ENCODE measurements around the gene DDX23. TPM values are rescaled to one million over a fixed set of nuclear protein-coding genes. Genes with fewer than 3 reads are reported as not detected.
A peak's percentile ranks its signal among the peaks of the same experiment; 100 is the strongest.
"Not testable (repeated sequence)": the region's sequence is repeated elsewhere in the genome, so short reads cannot be mapped to it uniquely, and the experiment has no call there.

DDX23 gene
- 100 to 1,000 TPM; 106 to 118 (median 106) TPM for polyA plus RNA-seq (ENCODE audit: insufficient read length in 3 of 3)

DNA sequence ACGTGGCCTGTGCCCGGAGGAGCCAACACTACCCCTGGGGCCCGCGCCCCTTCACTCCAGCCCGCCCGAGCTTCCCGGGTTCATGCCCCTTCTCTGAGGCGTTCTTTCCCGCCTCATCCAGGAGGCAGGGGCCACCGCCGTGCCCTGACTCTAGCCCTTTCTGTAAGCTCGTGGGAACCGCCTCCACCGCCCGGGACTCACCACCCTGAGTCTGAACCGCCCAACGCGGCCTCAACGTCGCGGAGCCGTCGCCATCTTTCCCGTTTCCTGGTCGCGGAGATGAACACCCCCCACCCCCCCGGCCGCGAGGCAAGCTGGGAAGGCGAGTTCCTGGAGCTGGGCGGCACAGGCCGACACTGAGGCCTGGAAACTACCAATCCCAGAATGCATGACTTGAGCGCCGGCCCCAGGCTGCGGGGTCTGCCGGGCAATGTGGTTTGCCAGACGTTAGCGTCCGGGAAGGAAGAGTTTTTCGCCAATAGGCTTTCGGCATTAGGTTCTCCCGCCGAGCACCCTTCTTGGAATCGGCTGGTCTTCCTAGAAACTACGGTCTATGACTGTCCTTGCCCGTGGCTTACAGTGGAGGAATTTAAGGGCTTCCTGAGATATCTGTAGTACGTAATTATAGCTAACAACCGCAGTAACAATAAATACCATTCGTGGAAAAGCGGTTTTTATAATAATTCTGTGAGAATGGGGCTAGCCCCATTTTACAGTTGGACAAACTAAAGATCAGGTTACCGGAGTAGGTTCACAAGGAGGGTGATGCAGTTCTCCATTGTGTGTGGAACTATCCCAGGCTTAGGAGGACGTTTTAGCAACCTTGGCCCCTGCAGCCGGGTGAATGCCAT is at the start of gene DDX23:
DDX23 (minus strand) TSS at position 281 of the 851 bp plus-strand sequence. CDS start 6,381 bp downstream, outside the sequence.
- DNase-seq (ENCODE audit: low read depth in 3 of 3, low spot score in 2 of 3): peak; percentile 77 to 92 (median 82)

DNA sequence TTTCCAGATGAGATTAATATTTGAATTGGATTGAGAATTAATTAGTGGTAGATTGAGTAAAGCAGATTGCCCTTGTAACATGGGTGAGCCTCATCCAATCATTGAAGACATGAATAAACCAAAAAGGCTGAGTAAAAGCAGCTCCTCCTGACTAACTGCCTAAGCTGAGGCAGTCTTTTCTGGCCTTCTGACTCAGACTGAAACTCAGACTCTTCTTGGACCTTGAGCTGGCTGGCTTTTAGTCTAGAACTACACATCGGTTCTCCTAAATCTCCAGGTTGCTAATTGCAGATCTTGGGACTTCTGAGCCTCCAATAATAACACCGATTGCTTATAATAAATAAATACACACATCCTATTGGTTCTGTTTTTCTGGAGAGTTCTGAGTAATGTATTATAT is 49.3 kb upstream of the DDX23 start:
- no peak for DNase-seq (ENCODE audit: low read depth in 3 of 3, low spot score in 2 of 3)

DNA sequence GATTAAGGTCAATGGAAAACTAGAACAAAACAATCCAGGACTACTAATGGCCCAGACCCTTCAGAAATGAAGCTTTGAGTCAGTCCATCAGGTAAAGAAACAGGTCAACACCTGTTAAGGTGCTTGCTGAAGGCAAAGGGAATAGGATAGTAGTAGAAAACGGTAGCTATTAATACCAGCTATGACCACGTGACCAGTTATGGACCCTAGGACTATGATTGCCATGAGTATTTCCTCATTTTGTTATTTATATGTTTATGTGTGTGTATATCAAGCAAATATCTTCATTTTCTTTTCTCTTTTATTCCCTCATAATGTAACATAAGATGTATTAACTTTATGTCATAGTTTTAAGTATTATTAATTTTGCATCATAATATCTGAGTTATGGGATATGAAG is 47.7 kb upstream of the DDX23 start:
- no peak for DNase-seq (ENCODE audit: low read depth in 3 of 3, low spot score in 2 of 3)

DNA sequence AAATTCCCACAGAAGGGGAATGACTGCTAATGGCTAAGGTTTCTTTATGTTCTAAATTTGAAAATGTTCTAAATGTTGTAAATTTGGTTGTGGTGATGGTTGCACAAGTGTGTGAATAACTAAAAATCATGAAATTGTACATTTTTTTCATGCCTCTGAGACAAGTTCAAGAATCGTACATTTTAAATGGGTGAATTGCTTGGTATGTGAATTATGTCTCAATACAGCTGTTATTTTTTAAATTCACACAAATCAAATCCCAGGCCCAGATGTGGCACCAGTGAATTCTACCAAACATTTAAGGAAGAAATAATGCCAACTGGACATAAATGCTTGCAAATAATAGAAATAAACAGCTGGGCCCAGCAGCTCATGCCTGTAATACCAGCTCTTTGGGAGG is 42.3 kb upstream of the DDX23 start:
- no peak for DNase-seq (ENCODE audit: low read depth in 3 of 3, low spot score in 2 of 3)

DNA sequence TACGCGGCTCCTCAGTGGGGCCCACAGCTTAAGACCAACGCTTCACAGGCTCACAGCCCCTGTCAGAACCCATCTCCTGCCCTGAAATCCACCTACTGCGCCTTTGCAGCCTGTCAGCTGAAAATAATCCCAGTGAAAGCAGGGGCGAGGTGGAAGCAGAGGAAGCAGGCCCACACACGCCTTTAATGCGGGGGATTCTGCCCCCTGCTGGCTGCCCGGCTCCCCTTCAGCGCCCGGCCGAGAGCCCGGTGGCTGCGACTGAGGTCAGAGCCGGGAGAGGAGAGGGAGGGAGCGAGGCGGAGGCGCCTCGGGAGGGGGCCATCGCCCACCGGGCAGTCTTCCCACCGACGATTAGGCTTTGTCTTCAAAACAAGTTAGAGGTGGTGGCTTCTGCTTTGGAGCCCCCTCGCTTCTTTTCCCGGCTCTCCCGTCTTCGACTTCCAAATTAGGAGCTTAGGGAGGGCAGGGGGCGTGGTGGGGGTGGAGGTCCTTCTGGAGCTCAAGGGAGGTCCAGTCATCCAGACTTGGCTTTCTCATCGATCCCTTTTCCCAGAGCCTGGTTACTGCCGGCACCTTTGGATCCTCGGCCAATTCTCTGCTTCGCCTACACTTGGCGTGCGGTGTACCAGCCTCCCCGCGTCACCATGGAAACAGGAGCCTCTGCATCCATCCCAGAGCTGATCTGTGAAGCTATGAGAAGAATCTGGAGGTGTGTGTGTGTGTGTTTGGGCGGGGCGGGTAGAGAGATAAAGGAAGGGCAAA is 38.9 kb upstream of the DDX23 start:
- DNase-seq (ENCODE audit: low read depth in 3 of 3, low spot score in 2 of 3): peak; percentile 47 to 65 (median 62)

DNA sequence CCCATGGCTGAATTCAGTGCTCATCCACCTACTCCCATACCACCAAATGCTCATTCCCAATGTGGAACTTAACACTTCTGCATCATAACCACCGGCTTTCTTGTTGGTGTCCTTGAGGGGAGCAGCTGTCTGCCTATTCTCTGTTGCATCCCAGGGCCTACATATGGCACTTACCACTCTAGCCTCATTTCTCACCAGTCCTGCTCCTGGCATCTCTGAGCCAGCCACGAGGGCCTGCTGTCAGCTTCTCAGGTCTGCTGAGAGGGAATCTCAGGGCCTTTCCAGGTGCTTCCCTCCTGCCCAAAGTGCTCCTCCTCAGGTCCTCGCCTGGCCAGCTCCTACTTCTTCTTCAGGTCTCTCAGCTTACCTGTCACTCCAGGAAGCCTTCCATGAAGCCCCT is 37.7 kb upstream of the DDX23 start:
- no peak for DNase-seq (ENCODE audit: low read depth in 3 of 3, low spot score in 2 of 3)

DNA sequence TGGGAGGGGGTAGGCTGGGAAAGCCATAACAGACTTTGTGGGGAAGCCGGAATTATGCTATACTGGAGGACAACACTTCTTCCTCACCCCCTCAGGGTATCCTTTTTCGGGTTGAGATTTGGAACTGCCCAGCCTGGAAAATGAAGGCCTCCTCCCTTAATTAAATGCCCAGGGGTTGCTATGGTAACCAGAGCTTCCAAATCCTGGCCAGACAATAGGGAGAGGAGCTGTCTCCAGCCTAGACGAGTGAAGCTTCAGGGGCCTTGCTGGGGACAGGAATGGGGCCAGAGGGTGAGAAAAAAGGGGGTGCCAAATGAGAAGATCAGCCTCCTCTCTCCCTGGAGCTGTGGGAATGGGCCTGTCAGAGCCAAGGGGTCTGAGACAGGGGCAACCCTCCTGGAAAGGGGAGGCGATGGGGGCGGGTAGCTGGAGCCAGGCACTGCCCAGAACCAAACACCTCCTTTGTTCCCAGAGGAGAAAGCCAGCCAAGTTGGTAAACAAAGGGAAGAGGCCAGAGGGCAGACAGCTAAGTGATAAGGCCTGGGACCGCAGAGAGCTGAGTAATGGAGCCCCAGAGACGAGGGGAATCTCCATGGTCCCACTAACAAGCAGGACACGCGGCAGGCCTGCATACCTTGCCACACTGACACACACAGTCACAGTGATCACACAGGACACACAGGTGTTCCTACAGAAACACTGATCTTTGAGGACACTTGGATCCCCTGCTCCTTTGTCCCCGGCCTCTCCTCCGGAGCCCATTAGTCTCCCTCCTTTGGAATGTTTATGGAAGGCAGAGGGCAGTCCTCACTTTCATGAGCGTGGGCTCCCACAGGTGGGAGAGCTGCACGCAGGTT is 31.6 kb upstream of the DDX23 start:
- DNase-seq (ENCODE audit: low read depth in 3 of 3, low spot score in 2 of 3): no peak

DNA sequence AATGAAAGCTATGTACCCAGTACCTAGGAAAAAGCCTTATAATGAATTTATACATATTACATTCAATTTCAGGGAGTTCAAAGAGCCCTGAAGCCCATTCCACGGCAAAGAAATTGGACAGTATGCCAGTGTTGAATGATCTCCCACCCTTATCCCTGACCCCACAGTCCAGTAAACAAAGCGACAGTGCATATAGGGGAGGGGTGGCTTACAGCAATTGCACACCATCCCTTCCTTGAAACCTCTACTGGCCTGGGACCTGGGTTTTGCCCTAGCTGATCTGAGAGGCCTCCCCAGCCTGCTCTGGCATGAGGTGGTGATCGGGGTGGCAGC is 31.0 kb upstream of the DDX23 start:
- DNase-seq (ENCODE audit: low read depth in 3 of 3, low spot score in 2 of 3): no peak

DNA sequence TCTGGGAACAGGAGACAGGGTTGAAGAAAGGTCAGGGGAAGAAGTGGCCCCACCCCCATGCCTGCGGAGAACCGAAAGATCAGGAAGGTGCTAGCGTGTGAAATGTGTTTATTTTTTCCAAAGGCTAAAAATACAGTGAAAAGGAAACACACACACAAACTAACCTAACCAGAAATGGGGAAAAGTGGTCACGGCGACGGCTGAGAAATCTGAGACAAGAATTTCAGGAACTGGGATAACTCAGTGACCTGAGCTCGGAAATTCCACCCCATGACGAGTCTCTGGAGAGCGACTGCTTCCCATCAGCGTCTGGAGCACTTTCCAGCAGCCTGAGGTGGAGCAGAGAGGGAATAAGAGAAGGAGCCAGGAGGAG is 30.3 kb upstream of the DDX23 start:
- DNase-seq (ENCODE audit: low read depth in 3 of 3, low spot score in 2 of 3): no peak

DNA sequence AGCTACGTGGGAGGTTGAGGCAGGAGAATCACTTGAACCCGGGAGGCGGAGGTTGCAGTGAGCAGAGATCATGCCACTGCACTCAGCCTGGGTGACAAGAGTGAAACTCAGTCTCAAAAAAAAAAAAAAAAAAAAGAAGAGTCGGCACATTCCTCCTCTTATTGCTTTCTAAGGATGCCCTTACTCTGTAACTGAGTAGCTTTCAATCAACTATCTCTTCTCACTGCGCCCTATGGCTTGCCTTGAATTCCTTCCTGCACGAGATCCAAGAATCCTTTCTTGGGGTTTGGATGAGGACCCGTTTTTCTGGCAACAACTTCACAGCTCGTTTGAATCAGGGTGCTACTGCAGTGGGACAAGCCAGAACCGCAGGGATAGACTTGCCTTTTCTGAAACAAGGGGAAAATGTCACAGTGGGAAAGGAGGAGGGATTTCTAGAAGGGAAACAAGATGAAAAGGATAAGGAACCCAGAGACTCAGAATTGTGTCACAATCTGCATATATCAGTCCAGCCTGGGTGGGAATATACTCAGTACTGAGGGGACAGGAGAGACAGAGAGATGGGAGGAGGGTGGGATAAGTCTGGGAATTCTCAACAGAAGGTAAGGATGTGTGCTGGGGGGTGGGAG is 29.8 kb upstream of the DDX23 start:
- no peak for DNase-seq (ENCODE audit: low read depth in 3 of 3, low spot score in 2 of 3)

DNA sequence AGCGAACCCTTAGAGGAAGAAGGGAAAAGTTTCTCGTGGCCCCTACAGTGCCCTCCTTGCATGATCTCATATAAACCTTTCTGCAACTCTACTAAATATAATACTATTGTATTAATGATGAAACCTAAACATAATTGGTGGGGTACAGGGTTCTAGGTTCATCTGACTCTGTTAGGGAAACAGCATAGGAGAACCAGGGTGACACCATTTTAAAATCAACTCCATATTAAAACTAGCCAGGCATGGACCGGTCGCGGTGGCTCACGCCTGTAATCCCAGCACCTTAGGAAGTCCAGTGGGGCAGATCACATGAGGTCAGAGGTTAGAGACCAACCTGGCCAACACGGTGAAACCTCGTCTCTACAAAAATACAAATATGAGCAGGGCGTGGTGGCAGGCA is 28.7 kb upstream of the DDX23 start:
- DNase-seq (ENCODE audit: low read depth in 3 of 3, low spot score in 2 of 3): no peak

DNA sequence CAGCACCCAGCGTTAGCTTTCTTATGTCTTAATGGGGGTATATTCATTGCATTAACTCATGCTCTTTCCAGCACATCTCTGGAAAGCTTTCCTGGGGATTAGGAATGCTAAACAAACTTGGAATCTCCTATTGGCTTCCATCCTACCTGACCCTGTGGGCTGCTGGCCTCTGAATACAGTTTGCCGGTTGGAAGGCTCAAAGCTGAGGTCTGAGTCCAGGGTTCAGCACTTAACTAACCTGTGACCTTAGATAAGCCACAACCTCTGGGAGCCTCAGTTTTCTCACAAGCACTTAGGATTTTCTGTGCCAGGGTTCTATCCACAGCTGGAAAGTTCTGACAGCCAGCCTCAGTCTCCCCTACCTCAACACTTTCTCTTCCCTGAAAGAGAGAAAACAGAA is 26.6 kb upstream of the DDX23 start:
- DNase-seq (ENCODE audit: low read depth in 3 of 3, low spot score in 2 of 3): no peak

DNA sequence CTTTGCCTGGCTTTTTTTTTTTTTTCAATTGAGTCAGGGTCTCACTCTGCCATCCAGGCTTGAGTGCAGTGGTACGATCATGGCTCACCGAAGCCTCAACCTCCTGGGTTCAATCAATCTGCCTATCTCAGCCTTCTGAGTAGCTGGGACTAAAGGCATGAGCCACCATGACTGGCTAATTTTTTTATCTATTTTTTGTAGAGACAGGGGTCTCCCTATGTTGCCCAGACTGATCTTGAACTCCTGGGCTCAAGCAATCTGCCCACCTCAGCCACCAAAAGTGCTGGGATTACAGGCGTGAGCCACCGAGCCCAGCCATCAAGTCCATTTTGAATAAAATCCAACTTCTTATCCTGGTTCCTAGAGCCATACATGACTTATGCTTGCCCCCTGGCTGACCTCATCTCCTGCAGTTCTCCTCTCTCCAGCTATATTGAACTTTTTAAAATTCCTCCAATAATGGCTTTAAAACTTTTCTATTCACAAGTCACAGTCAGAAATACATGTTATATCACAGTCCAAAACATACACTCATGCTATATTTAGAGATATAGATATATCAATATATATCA is 24.1 kb upstream of the DDX23 start:
- DNase-seq (ENCODE audit: low read depth in 3 of 3, low spot score in 2 of 3): no peak

DNA sequence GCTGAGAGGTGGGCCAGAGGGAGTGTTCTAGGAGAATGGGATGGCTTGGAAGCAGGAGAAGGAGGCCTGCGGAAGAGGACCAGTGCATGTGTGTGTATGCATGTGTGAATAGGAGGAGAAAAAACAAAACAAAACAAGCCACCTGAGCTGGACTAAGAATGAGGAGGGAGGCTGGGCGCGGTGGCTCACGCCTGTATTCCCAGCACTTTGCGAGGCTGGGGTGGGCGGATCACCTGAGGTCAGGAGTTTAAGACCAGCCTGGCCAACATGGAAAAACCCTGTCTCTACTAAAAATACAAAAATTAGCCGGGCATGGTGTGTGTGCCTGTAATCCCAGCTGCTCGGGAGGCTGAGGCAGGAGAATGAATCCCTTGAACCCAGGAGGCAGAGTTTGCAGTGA is 21.6 kb upstream of the DDX23 start:
- not testable (repeated sequence) for DNase-seq (ENCODE audit: low read depth in 3 of 3, low spot score in 2 of 3)

DNA sequence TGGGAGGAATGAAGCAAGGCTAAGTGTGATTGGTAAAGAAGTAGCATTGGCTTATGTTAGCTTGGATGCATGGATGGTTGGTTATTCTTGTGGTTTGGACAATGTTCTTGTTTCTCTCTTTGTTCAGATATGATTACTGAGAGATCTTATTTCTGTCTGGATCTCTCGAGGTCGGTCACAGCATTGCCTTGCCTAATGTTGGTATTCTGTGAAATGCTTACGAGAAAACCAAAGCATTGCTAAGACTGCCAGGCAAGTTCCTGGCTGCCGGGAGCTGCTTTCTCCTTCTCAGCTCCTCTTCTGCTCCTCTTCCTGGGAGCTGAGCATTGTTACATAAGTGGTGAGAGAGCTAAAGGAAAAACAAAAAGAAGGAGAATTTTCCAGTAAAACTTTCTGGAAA is 21.1 kb upstream of the DDX23 start:
- DNase-seq (ENCODE audit: low read depth in 3 of 3, low spot score in 2 of 3): no peak

DNA sequence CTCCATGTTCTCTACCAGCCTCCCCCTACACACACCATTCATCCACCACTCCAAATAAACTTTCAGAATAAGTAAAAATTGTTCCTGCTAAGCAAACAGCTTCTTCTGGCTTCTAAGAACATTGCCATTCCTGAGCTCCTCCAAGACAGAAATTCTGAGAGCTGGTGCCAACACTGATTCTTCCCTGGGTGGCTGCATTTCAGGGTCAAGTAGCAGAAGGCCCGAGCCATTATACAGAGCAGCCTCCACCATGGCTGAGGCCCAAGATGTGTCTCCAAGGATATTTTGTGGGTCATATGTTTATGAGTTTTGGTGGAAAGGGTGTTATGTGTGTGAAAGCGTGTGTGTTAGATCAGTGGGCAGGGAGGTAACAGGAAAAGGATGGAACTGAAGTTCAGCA is 17.2 kb upstream of the DDX23 start:
- no peak for DNase-seq (ENCODE audit: low read depth in 3 of 3, low spot score in 2 of 3)

DNA sequence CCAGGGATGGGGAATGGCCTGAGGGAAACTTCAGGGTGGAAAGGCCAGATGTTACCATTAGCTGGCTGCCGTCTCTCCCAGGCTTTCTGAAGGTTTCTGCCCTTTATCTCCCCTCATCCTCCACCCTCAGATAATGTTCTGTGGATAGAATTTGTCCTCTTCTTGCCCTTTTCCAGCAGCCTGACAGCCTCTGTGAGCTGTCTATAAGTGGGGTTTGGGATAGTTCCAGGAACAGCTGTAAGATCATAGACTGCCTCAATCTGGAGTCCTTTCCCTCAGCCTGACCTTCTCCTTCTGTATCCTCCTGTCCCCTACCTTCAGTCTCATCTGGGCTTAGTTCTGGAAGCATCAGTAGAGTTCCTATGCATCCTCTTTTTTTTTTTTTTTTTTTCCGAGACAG is 16.5 kb upstream of the DDX23 start:
- no peak for DNase-seq (ENCODE audit: low read depth in 3 of 3, low spot score in 2 of 3)

DNA sequence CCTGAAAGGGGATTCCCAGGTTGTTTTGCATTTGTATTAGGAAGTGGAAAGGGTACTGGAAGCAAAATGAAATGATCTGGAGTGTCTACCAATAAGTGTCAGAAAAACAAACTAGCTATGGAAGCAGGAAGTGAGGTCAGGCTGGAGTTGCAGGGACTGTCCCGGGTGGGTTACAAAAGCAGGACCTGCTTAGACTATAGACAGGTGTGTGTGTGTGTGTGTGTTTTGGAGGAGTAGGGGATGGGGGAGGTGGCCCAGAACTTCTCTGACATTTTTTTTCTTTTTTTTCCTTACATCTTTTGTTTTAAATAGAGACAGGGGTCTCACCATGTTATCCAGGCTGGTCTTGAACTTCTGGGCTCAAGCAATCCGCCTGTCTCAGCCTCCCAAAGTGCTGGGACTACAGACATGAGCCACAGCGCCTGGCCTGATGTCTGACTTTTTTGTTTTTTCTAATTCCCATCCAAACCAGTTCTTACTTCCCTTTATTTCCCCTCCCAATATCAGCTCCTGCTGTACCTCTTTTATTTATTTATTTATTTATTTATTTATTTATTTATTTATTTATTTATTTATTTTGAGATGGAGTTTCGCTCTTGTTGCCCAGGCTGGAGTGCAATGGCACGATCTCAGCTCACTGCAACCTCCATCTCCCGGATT is 14.2 kb upstream of the DDX23 start:
- DNase-seq (ENCODE audit: low read depth in 3 of 3, low spot score in 2 of 3): no peak

DNA sequence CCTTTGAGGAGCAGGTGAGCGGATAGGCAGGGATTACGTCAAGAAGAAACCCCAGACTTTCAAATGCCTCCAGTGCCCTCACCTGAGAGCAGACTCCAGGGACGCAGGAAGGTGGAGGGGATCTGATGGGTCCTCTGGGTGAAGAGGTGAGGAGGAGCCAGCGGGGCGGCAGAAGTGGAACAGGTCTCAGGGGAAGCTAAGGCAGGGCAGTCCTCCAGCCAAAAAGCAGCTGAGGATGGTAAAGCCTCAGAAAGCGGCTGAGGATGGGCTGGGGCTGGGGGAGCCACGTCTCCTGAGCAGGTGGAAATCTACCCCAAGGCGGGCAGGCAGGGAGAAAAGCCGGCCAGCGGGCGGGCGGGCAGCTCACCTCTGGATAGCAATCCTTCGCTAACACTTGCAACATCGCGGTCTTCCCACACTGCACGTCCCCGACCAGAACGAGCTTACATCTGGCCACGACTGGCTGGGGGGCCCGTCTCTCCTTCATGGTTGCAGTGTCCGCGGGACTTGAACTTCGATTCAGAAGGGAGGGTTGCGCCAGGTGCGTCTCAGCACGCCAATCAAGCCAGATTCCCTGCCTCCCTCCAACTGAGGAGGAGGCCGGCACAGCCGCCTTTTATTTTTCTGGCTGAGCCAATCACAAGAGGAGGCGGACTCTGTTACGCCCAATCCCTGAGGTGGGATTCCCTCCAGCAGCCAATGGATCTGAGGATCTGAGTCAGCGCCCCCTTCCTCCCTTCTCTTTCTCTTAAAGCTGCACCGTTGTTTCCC is 13.5 kb upstream of the DDX23 start, which contains the start of gene RND1:
RND1 (minus strand) TSS at position 590 of the 771 bp plus-strand sequence; CDS start at position 487, 103 bp downstream.
- peak; percentile 81 to 86 (median 83) for DNase-seq (ENCODE audit: low read depth in 3 of 3, low spot score in 2 of 3)
